Parathyroid adenoma (tissue), 2 donors: ENCODE results near the gene MAN2A1.

ENCODE experiments used
- H2AFZ ChIP-seq: fragments of 300-600 bp; sonication (generic); one replicate; pipeline ENCODE4 v1.7.0; 2017; ENCODE audit warnings: antibody characterized with exemption, mild to moderate bottlenecking
- H3K27ac ChIP-seq: fragments of 300-600 bp; sonication (generic); one replicate; pipeline ENCODE4 v1.7.0; 2017
- H3K27me3 ChIP-seq: fragments of 300-600 bp; sonication (generic); one replicate; pipeline ENCODE4 v1.7.0; 2017; ENCODE audit warnings: low read length; ENCODE audit not compliant: control insufficient read depth, insufficient read depth
- H3K36me3 ChIP-seq: fragments of 300-600 bp; sonication (generic); one replicate; pipeline ENCODE4 v1.7.0; 2017; ENCODE audit warnings: low read length; ENCODE audit not compliant: control insufficient read depth, insufficient read depth
- H3K4me1 ChIP-seq: fragments of 300-600 bp; sonication (generic); one replicate; pipeline ENCODE4 v1.7.0; 2017; ENCODE audit warnings: control low read depth
- H3K4me2 ChIP-seq: fragments of 300-600 bp; sonication (generic); one replicate; pipeline ENCODE4 v1.7.0; 2017; ENCODE audit warnings: low read length
- H3K4me3 ChIP-seq: fragments of 300-600 bp; sonication (generic); one replicate; pipeline ENCODE4 v1.7.0; 2017; ENCODE audit warnings: low read depth, low read length
- H3K79me2 ChIP-seq: fragments of 300-600 bp; sonication (generic); one replicate; pipeline ENCODE4 v1.7.0; 2017; ENCODE audit warnings: control low read depth
- H3K9ac ChIP-seq: fragments of 300-600 bp; sonication (generic); one replicate; pipeline ENCODE4 v1.7.0; 2017; ENCODE audit warnings: mild to moderate bottlenecking
- H3K9me3 ChIP-seq: fragments of 300-600 bp; sonication (generic); one replicate; pipeline ENCODE4 v1.7.0; 2017; ENCODE audit warnings: low read length; ENCODE audit not compliant: control insufficient read depth
- CTCF ChIP-seq: fragments of 300-600 bp; sonication (generic); IDR thresholded peaks from one replicate; pipeline ENCODE4 v1.7.0; 2017; ENCODE audit warnings: antibody characterized with exemption, mild to moderate bottlenecking
- donor health status: primary hyperparathyroidism.

MAN2A1 gene

GRCh38 chr5:109792613-109793012 lies 102.9 kb downstream of the MAN2A1 start:
- Histone ChIP-seq H3K4me1 (no peaks in the 10 kb centered on the region), H3K9me3 (no peaks in the 10 kb centered on the region), H3K79me2 (no peaks in the 10 kb centered on the region), H2AFZ (no peak overlapping the region), H3K36me3 (no peaks in the 10 kb centered on the region), H3K4me2 (no peak overlapping the region), H3K27me3 (no peaks in the 10 kb centered on the region), H3K27ac (no peak overlapping the region), H3K9ac (no peak overlapping the region), H3K4me3 (no peak overlapping the region)
- TF ChIP-seq CTCF: no peak

- TF ChIP-seq CTCF: no peak
Observed at GRCh38 chr5:109803854-109804253, 114.1 kb downstream of the MAN2A1 start.

GRCh38 chr5:109805472-109805871 lies 115.7 kb downstream of the MAN2A1 start:
- H3K9ac ChIP-seq: no peak overlapping the region
- no peaks in the 10 kb centered on the region for H3K9me3 ChIP-seq
- H3K27me3 ChIP-seq: no peaks in the 10 kb centered on the region
- no peaks in the 10 kb centered on the region for H3K79me2 ChIP-seq
- no peaks in the 10 kb centered on the region for H3K36me3 ChIP-seq
- no peak for TF ChIP-seq CTCF
- H3K4me3 ChIP-seq: no peak overlapping the region
- no peaks in the 10 kb centered on the region for H3K4me1 ChIP-seq
- no peak overlapping the region for H3K27ac ChIP-seq
- H2AFZ ChIP-seq: no peak overlapping the region
- no peak overlapping the region for H3K4me2 ChIP-seq

More at GRCh38 chr5:109803854-109804253, 114.1 kb downstream of the MAN2A1 start:
- Histone ChIP-seq H3K9ac (no peak overlapping the region), H2AFZ (no peak overlapping the region), H3K79me2 (no peaks in the 10 kb centered on the region), H3K27ac (no peak overlapping the region), H3K36me3 (no peaks in the 10 kb centered on the region), H3K4me2 (no peak overlapping the region), H3K4me3 (no peak overlapping the region), H3K27me3 (no peaks in the 10 kb centered on the region), H3K9me3 (no peaks in the 10 kb centered on the region), H3K4me1 (no peaks in the 10 kb centered on the region)

- Histone ChIP-seq H3K27ac (no peak overlapping the region), H3K4me1 (no peaks in the 10 kb centered on the region), H3K4me3 (no peak overlapping the region), H3K36me3 (no peaks in the 10 kb centered on the region), H3K9me3 (no peaks in the 10 kb centered on the region), H3K9ac (no peak overlapping the region), H3K79me2 (no peaks in the 10 kb centered on the region), H2AFZ (no peak overlapping the region), H3K27me3 (no peaks in the 10 kb centered on the region), H3K4me2 (no peak overlapping the region)
- no peak for TF ChIP-seq CTCF
Observed at GRCh38 chr5:109805883-109806282, 116.2 kb downstream of the MAN2A1 start.

GRCh38 chr5:109812698-109813097 lies 123.0 kb downstream of the MAN2A1 start:
- Histone ChIP-seq H3K27ac (no peak overlapping the region), H3K4me1 (peaks cover 6% of the 10 kb centered on the region), H3K79me2 (no peaks in the 10 kb centered on the region), H3K27me3 (no peaks in the 10 kb centered on the region), H3K4me3 (no peak overlapping the region), H3K9ac (no peak overlapping the region), H3K36me3 (no peaks in the 10 kb centered on the region), H2AFZ (no peak overlapping the region), H3K9me3 (no peaks in the 10 kb centered on the region), H3K4me2 (no peak overlapping the region)
- TF ChIP-seq CTCF: no peak
